Liver (tissue), 9 donors: ENCODE data around the gene PPM1M. TPM values are rescaled to one million over a fixed set of nuclear protein-coding genes. Genes with fewer than 3 reads are reported as not detected.

ENCODE experiments used
- DNase-seq: peaks from one replicate; pipeline ENCODE4 v3.0.0-alpha.2; 2017; ENCODE audit warnings: low spot score
- H3K27ac ChIP-seq, 2 donors: one replicate each; pipeline ENCODE4 v1.7.0; 2013; ENCODE audit warnings: inconsistent platforms in 2 of 2, low read length in 2 of 2, control low read depth in 1 of 2, low read depth in 1 of 2, mild to moderate bottlenecking in 1 of 2
- H3K27me3 ChIP-seq, 4 donors: one replicate each; pipeline versions ENCODE4 v1.6.1 to v1.7.0; 2013; ENCODE audit warnings: low read length in 3 of 4, inconsistent platforms in 1 of 4, mild to moderate bottlenecking in 1 of 4, moderate library complexity in 1 of 4; ENCODE audit not compliant: control insufficient read depth in 4 of 4, insufficient read depth in 4 of 4
- H3K36me3 ChIP-seq, 4 donors: one replicate each; pipeline versions ENCODE4 v1.6.1 to v1.7.0; 2013; ENCODE audit warnings: low read length in 3 of 4, mild to moderate bottlenecking in 3 of 4, low read depth in 1 of 4, moderate library complexity in 1 of 4; ENCODE audit not compliant: control insufficient read depth in 4 of 4, insufficient read depth in 3 of 4
- H3K4me1 ChIP-seq, 4 donors: one replicate each; pipeline versions ENCODE4 v1.6.1 to v1.7.0; 2013; ENCODE audit warnings: low read length in 3 of 4, mild to moderate bottlenecking in 3 of 4, moderate library complexity in 1 of 4; ENCODE audit not compliant: control insufficient read depth in 4 of 4, insufficient read depth in 4 of 4
- H3K4me3 ChIP-seq, 3 donors: one replicate each; pipeline versions ENCODE4 v1.6.1 to v1.7.0; 2013; ENCODE audit warnings: low read length in 3 of 3, control low read depth in 1 of 3, low read depth in 1 of 3, mild to moderate bottlenecking in 1 of 3
- H3K9ac ChIP-seq, 2 donors: one replicate each; pipeline ENCODE4 v1.7.0; 2013; ENCODE audit warnings: low read length in 2 of 2, mild to moderate bottlenecking in 2 of 2, moderate library complexity in 2 of 2, control low read depth in 1 of 2, low read depth in 1 of 2
- H3K9me3 ChIP-seq, 4 donors: one replicate each; pipeline versions ENCODE4 v1.6.1 to v1.7.0; 2013; ENCODE audit warnings: low read length in 3 of 4; ENCODE audit not compliant: control insufficient read depth in 4 of 4
- ATF3 ChIP-seq: IDR thresholded peaks from 2 replicates; pipeline ENCODE4 v1.6.1; 2016; ENCODE audit warnings: antibody characterized with exemption
- CTCF ChIP-seq: fragments of 150-350 bp; IDR thresholded peaks from 2 replicates; pipeline ENCODE4 v1.5.1; 2017; ENCODE audit warnings: improper control_type of control experiment, low read depth, low read length; ENCODE audit not compliant: missing input control
- GABPA ChIP-seq, 2 donors: IDR thresholded peaks in 1 of 2; conservative IDR thresholded peaks in 1 of 2; 2 replicates each; pipeline ENCODE4 v1.6.1; 2016; ENCODE audit warnings: antibody characterized with exemption in 2 of 2, mild to moderate bottlenecking in 1 of 2, moderate library complexity in 1 of 2
- HNF4A ChIP-seq, 2 donors: conservative IDR thresholded peaks; 2 replicates each; pipeline ENCODE4 v1.6.1; 2016; ENCODE audit warnings: antibody characterized with exemption in 2 of 2, mild to moderate bottlenecking in 2 of 2
- HNF4G ChIP-seq: IDR thresholded peaks from 2 replicates; pipeline ENCODE4 v1.6.1; 2016; ENCODE audit warnings: antibody characterized with exemption
- JUND ChIP-seq, 2 donors: IDR thresholded peaks; 2 replicates each; pipeline ENCODE4 v1.6.1; 2016; ENCODE audit warnings: antibody characterized with exemption in 2 of 2
- NR2F2 ChIP-seq: IDR thresholded peaks from 2 replicates; pipeline ENCODE4 v1.6.1; 2016; ENCODE audit warnings: antibody characterized with exemption
- RAD21 ChIP-seq, 2 donors: IDR thresholded peaks; 2 replicates each; pipeline ENCODE4 v1.6.1; 2016; ENCODE audit warnings: antibody characterized with exemption in 2 of 2, mild to moderate bottlenecking in 2 of 2
- RXRA ChIP-seq, 2 donors: IDR thresholded peaks; 2 replicates each; pipeline ENCODE4 v1.6.1; 2017 to 2018; ENCODE audit warnings: antibody characterized with exemption in 2 of 2, mild to moderate bottlenecking in 1 of 2
- TAF1 ChIP-seq: conservative IDR thresholded peaks from 2 replicates; pipeline ENCODE4 v1.6.1; 2016; ENCODE audit warnings: antibody characterized with exemption, mild to moderate bottlenecking
- ZBTB33 ChIP-seq: IDR thresholded peaks from 2 replicates; pipeline ENCODE4 v1.6.1; 2016; ENCODE audit warnings: antibody characterized with exemption
- WGBS: extraction: QIAGEN DNeasy Blood & Tissue Kit; methylation state at CpG from one replicate; pipeline ENCODE4 v1.1.7; 2013; 5-methylcytosine and 5-hydroxymethylcytosine counted together
- polyA plus RNA-seq, 2 donors: library from polyadenylated mRNA; stranded (reverse) in 1 of 2; unstranded in 1 of 2; fragments of 200-250 nt in 1 of 2; fragments of >200 nt in 1 of 2; fragmentation: Nextera tagmentation in 1 of 2; extraction: Ambion mirVana in 1 of 2; gene quantifications; one replicate each; pipeline versions ENCODE4 v1.2.1 to v1.2.3, GENCODE V29; 2013 to 2015
- total RNA-seq, 2 donors: library from RNA; depleted of rRNA; stranded (reverse); fragments of >200 nt; gene quantifications; one replicate each; pipeline ENCODE4 v1.2.3, GENCODE V29; 2014
- donor health status: healthy.
- donor health status: healthy.
- donor health status: healthy.
- donor health status: healthy.
- donor health status: healthy.

The PPM1M gene
- total and polyA plus RNA-seq, 4 donors = 2.8 to 5.5 (median 4.6) TPM

- Histone ChIP-seq H3K36me3 (peaks cover 4 to 35% (median 12%) of the 10 kb centered on the region in 4 donors), H3K9ac (no peak overlapping the region), H3K27me3 (no peaks in the 10 kb centered on the region), H3K27ac (no peak overlapping the region), H3K4me1 (peaks cover 2 to 15% (median 8%) of the 10 kb centered on the region in 4 donors), H3K9me3 (no peaks in the 10 kb centered on the region), H3K4me3 (no peak overlapping the region)
- 87% methylated on average over 7 of the region's 7 CpGs for WGBS
- TF ChIP-seq RXRA (IDR thresholded peaks at IDR 0.05) (no peak), NR2F2 (no peak), TAF1 (no peak), HNF4A (conservative IDR thresholded peaks at IDR 0.05) (no peak), ATF3 (no peak)
- no peak for DNase-seq
Observed at GRCh38 chr3:52227766-52228165, 17.8 kb upstream of the PPM1M start.

- H3K27ac ChIP-seq = no peak overlapping the region
- WGBS = 92% methylated on average over 10 of the region's 10 CpGs
- no peaks in the 10 kb centered on the region for H3K9me3 ChIP-seq
- peaks cover 4 to 35% (median 12%) of the 10 kb centered on the region in 4 donors for H3K36me3 ChIP-seq
- no peaks in the 10 kb centered on the region for H3K27me3 ChIP-seq
- TF ChIP-seq RXRA (IDR thresholded peaks at IDR 0.05) (no peak), CTCF (no peak)
- no peak overlapping the region for H3K9ac ChIP-seq
- no peak for DNase-seq
- H3K4me1 ChIP-seq = peaks cover 4 to 19% (median 13%) of the 10 kb centered on the region in 4 donors
- H3K4me3 ChIP-seq = no peak overlapping the region
Observed at GRCh38 chr3:52228266-52228665, 17.3 kb upstream of the PPM1M start.

GRCh38 chr3:52228751-52229291, 16.7 kb upstream of the PPM1M start:
- WGBS = 96% methylated on average over 21 of the region's 21 CpGs
- peaks cover 6 to 23% (median 17%) of the 10 kb centered on the region in 4 donors for H3K4me1 ChIP-seq

More at GRCh38 chr3:52228751-52229291, 16.7 kb upstream of the PPM1M start:
- H3K9me3 ChIP-seq = no peaks in the 10 kb centered on the region
- no peak overlapping the region for H3K9ac ChIP-seq
- no peak for DNase-seq
- H3K27me3 ChIP-seq = no peaks in the 10 kb centered on the region
- H3K4me3 ChIP-seq = no peak overlapping the region
- no peak overlapping the region for H3K27ac ChIP-seq
- TF ChIP-seq RAD21 (IDR thresholded peaks at IDR 0.05) (no peak), ATF3 (no peak), JUND (IDR thresholded peaks at IDR 0.05) (no peak), GABPA (IDR thresholded peaks at IDR 0.05 in 1 of 2, conservative IDR thresholded peaks at IDR 0.05 in 1 of 2) (no peak), CTCF (no peak), HNF4A (conservative IDR thresholded peaks at IDR 0.05) (no peak), RXRA (IDR thresholded peaks at IDR 0.05) (no peak), ZBTB33 (no peak), HNF4G (no peak), TAF1 (no peak)
- peaks cover 4 to 35% (median 12%) of the 10 kb centered on the region in 4 donors for H3K36me3 ChIP-seq
